GM21737 (cell line): ENCODE measurements around the gene KAT7.

Experiments used
- ATAC-seq: cut with Tn5 transposase; IDR thresholded peaks from one replicate; pipeline ENCODE4 v1.9.1; 2021; ENCODE audit warnings: mild to moderate bottlenecking, moderate library complexity; ENCODE audit not compliant: unreplicated experiment

The KAT7 gene

GRCh38 chr17:49866882-49867413, 78.5 kb downstream of the KAT7 start:
- no peak for ATAC-seq

- no peak for ATAC-seq
Observed at GRCh38 chr17:49869038-49869374, 80.5 kb downstream of the KAT7 start.

GRCh38 chr17:49870298-49870697, 81.8 kb downstream of the KAT7 start:
- no peak for ATAC-seq

- no peak for ATAC-seq
Observed at GRCh38 chr17:49871211-49871610, 82.7 kb downstream of the KAT7 start.

GRCh38 chr17:49872754-49873377, 84.4 kb downstream of the KAT7 start:
- ATAC-seq, result no peak

GRCh38 chr17:49873466-49873865, 85.0 kb downstream of the KAT7 start:
- ATAC-seq, result no peak

- ATAC-seq, result no peak
Observed at GRCh38 chr17:49873926-49874325, 85.4 kb downstream of the KAT7 start.

GRCh38 chr17:49874911-49875310, 86.4 kb downstream of the KAT7 start:
- no peak for ATAC-seq

GRCh38 chr17:49875685-49876084, 87.2 kb downstream of the KAT7 start:
- no peak for ATAC-seq

GRCh38 chr17:49878931-49879904, 90.7 kb downstream of the KAT7 start:
- no peak for ATAC-seq

- ATAC-seq, result peak; percentile 57
Observed at GRCh38 chr17:49880291-49881053, 92.0 kb downstream of the KAT7 start.

GRCh38 chr17:49881054-49881402, 92.5 kb downstream of the KAT7 start:
- no peak for ATAC-seq

- ATAC-seq, result no peak
Observed at GRCh38 chr17:49882434-49882833, 94.0 kb downstream of the KAT7 start.
